Mucosa of descending colon (tissue), 3 donors: Measurements from ENCODE around the gene LRRC53. TPM values are rescaled to one million over a fixed set of nuclear protein-coding genes. Genes with fewer than 3 reads are reported as not detected.

Source experiments
- ATAC-seq: fragments of 200-7000 bp; cut with Tn5 transposase; one replicate; pipeline ENCODE4 v1.9.1; 2020; ENCODE audit warnings: mild to moderate bottlenecking, moderate library complexity
- DNase-seq, 3 donors: peaks; one replicate each; pipeline ENCODE4 v3.0.0-alpha.2; 2020
- H3K36me3 ChIP-seq: fragments of 200-600 bp; one replicate; pipeline ENCODE4 v1.8.0; 2021; ENCODE audit warnings: low read depth, mild to moderate bottlenecking
- H3K4me1 ChIP-seq: fragments of 200-600 bp; one replicate; pipeline ENCODE4 v1.8.0; 2021; ENCODE audit warnings: low read depth, mild to moderate bottlenecking
- H3K4me3 ChIP-seq: fragments of 200-600 bp; one replicate; pipeline ENCODE4 v1.8.0; 2021; ENCODE audit warnings: mild to moderate bottlenecking
- H3K9me3 ChIP-seq: fragments of 200-600 bp; one replicate; pipeline ENCODE4 v1.8.0; 2021; ENCODE audit warnings: mild to moderate bottlenecking
- CTCF ChIP-seq: fragments of 200-600 bp; IDR thresholded peaks from one replicate; pipeline ENCODE4 v1.8.0; 2022; ENCODE audit warnings: antibody characterized with exemption, mild to moderate bottlenecking
- intact Hi-C, 2 donors: fragments of 100-400 bp; cut with DNase I in 1 of 2; cut with micrococcal nuclease in 1 of 2; formaldehyde crosslinking; loops; one replicate each; pipeline versions ENCODE4 v1.11.0 to v1.11.1; 2022; cut with DNase I, micrococcal nuclease
- total RNA-seq, 3 donors: library from RNA; stranded (reverse); fragmentation: NEBNext Ultra II Directional in 2 of 3; extraction: Animal tissue kit (Norgen Biotek cat#: 25700) in 2 of 3; gene quantifications; one replicate each; pipeline versions ENCODE4 v1.2.1 to v1.2.4, GENCODE V29; 2021 to 2023
- donor health status: DM: no; HTN: no; CAD: no; lungs with moderate emphysema.
- donor health status: DM: no; HTN: no; CAD: no.
- donor health status: DM: no; HTN: yes; CAD: no.

The LRRC53 gene
- total RNA-seq, 3 donors from 2014 or later = not detected

- Histone ChIP-seq H3K36me3 (no peaks in the 10 kb centered on the region), H3K4me1 (no peaks in the 10 kb centered on the region), H3K4me3 (no peak overlapping the region), H3K9me3 (no peaks in the 10 kb centered on the region)
- TF ChIP-seq CTCF = no peak
- ATAC-seq (no peak), DNase-seq (no peak)
- intact Hi-C loops = no loop called here
Observed at GRCh38 chr1:74486036-74486435, 26.4 kb downstream of the LRRC53 start.

DNA sequence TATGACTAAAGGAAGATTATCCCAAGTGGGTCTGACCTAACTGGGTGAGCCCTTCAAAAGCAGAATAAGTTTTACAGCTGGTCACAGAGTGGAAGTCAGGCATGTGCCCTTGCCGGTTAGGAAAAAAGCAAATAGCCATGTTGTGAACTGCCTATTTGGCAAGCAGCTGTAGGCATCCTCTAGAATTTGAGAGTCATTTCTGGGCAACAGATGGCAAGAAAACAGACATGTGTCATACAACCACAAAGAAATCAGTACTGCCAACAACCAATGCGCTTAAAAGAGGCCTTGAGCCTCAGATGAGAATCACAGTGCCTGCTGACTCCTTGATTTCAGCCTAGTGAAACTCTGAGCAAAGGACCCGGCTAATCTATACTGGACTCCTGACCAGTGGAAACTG lies 26.8 kb downstream of the LRRC53 start:
- Histone ChIP-seq H3K4me1 (no peaks in the 10 kb centered on the region), H3K4me3 (no peak overlapping the region), H3K9me3 (no peaks in the 10 kb centered on the region), H3K36me3 (no peaks in the 10 kb centered on the region)
- ATAC-seq = no peak
- no peak for DNase-seq
- intact Hi-C loops = no loop called here
- TF ChIP-seq CTCF = no peak

DNA sequence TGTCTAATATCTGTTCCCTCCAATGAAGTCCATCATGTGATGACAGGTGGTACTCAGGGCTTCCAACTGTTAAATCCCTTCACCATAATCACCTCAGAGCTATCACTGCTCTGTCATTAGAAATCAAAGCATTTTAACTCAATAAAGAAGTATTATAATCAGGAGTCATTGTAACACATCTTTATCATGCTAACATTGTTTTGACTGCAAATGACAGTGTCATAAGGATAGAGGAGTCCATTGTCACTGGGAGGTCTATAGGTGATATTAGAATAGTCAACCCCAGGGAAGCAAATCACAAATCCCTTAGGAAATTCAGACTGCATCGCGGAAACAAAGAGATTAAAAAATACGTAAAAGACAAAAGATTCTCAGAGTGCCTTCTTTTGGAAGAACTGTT lies 30.8 kb downstream of the LRRC53 start:
- DNase-seq (no peak), ATAC-seq (no peak)
- H3K36me3 ChIP-seq = no peaks in the 10 kb centered on the region
- TF ChIP-seq CTCF = no peak
- H3K4me1 ChIP-seq = no peaks in the 10 kb centered on the region
- intact Hi-C loops = no loop called here
- H3K4me3 ChIP-seq = no peak overlapping the region
- H3K9me3 ChIP-seq = no peaks in the 10 kb centered on the region

GRCh38 chr1:74480068-74480467 lies 32.3 kb downstream of the LRRC53 start:
- no peaks in the 10 kb centered on the region for H3K4me1 ChIP-seq
- no peak for TF ChIP-seq CTCF
- intact Hi-C loops = no loop called here

GRCh38 chr1:74478979-74479378 lies 33.4 kb downstream of the LRRC53 start:
- no peaks in the 10 kb centered on the region for H3K4me1 ChIP-seq
- H3K36me3 ChIP-seq = no peaks in the 10 kb centered on the region
- TF ChIP-seq CTCF = no peak
- no peak for DNase-seq
- no peak for ATAC-seq
- no peaks in the 10 kb centered on the region for H3K9me3 ChIP-seq
- intact Hi-C loops = no loop called here
- H3K4me3 ChIP-seq = no peak overlapping the region

More at GRCh38 chr1:74480068-74480467, 32.3 kb downstream of the LRRC53 start:
- DNase-seq (no peak), ATAC-seq (no peak)
- H3K36me3 ChIP-seq = no peaks in the 10 kb centered on the region
- H3K9me3 ChIP-seq = no peaks in the 10 kb centered on the region
- no peak overlapping the region for H3K4me3 ChIP-seq

DNA sequence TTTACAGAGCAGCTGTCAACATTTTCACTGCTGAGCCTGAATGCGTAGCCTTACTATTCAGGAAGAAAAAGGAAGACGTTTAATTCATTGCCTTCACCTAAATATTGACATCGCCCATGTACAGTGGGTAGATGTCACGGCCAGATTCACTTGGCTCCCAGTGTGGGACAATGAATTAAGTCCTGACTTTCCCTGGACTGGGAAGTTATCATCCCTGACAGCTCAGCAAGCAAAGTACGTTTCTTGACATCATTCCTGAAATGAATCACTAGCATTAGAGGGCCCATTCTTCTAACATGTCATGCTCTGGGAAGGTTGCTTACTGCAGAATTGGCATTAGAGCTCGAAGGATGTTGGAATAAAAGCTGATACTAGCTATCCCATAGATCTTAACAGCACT lies 37.8 kb downstream of the LRRC53 start:
- no peak for ATAC-seq
- Histone ChIP-seq H3K4me3 (no peak overlapping the region), H3K9me3 (no peaks in the 10 kb centered on the region), H3K36me3 (no peaks in the 10 kb centered on the region), H3K4me1 (no peaks in the 10 kb centered on the region)
- no peak for TF ChIP-seq CTCF
- intact Hi-C loops = no loop called here
- no peak for DNase-seq
